NCI-H2196 treated with DMSO at 0.1 percent for 48 hours (cell line): ENCODE data around the gene MEMO1.
"Not testable (repeated sequence)": the region's sequence is repeated elsewhere in the genome, so short reads cannot be mapped to it uniquely, and the experiment has no call there.

Experiments used
- DNase-seq: peaks from one replicate; lab custom pipeline; 2025; ENCODE audit not compliant: unreplicated experiment; lab: John Stamatoyannopoulos, UW

The MEMO1 gene

DNA sequence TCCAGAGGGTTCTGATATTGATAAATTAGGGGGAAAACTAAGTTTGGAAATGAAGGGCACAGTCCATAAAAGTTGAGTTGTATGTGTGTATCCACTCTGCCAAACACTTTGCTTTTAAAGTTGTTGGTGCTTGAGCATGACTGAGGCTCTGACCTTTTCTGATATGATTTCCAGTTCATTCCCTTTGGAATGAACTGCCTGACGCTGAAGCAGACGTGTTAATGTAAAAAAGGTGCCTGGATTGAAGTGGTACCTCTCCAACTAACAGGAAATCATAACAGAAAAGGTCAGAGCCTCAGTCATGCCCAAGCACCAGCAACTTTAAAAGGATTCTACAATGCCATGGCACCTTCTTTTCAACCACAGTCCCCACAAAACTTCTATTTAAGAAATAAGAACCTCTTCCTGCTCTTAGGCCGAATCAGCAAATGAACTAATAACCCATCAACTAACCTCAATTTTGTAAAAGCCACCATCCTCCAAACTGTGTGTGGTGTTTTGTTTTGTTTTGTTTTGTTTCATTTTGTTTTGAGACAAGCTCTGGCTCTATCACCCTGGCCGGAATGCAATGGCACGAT, 52.6 kb downstream of the MEMO1 start:
- no peak for DNase-seq

DNA sequence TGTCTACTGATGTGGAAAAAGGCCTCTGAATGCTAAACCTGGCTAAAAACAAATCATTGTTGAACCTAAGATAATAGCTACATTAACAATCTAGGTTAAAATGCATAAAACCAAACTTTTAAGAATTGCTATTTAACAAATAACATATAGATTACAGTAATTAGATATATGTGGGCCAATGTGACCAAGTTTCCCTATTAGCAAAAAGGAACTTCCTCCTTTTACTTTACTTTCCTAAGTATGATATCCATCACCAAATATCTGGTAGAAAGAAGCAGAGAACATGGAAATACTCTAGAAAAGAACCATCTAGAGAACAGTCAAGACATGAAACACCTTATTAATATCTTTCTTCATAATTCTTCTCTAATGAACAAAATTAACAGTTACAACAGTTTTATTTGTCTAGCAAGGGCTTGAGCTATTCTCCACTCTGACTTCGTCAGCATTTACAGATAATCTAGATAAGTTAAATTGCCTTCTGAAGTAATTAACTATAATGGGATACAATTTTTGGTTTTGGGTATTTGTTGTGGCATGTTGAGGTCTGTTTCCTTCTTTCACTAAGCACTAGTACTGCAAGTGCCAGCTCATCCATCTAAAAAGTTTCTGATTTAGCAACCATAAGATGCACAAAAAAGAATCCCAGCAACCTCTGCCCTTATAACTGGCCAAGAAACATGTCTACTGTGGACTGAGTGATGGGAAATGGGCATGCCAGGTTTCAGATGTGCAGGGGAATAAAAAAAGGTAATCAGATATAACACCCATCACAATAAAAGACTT, 53.3 kb downstream of the MEMO1 start:
- no peak for DNase-seq

DNA sequence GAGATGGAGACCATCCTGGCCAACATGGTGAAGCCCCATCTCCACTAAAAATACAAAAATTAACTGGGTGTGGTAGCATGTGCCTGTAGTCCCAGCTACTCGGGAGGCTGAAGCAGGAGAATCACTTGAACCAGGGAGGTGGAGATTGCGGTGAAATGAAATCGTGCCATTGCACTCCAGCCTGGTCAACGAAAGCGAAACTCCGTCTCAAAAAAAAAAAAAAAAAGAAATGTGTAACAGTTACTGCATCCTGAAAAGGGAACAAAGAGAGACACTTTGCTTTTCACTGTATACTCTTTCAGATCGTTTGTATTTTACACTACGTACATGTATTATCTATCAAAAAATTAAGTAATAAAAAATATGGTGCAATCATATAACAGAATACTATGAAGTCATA, 53.9 kb downstream of the MEMO1 start:
- not testable (repeated sequence) for DNase-seq

DNA sequence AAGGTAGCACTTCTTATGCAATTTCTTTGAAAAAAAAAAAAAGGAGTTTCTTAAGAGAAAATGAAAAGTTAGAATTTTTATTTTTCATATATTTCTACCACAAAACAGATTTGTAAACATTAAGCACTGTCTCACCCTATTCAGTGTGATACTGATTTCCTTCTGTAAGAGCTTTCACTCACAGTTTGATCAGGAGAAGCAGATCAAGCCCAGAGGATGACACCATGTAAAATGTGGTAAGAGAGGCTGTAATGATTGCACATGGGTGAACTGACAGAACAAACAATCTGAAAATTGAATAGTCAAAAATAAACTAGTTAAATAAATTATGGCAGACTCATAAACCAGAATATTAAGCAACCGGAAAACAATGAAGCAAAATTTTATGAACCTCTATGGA, 54.5 kb downstream of the MEMO1 start:
- no peak for DNase-seq

DNA sequence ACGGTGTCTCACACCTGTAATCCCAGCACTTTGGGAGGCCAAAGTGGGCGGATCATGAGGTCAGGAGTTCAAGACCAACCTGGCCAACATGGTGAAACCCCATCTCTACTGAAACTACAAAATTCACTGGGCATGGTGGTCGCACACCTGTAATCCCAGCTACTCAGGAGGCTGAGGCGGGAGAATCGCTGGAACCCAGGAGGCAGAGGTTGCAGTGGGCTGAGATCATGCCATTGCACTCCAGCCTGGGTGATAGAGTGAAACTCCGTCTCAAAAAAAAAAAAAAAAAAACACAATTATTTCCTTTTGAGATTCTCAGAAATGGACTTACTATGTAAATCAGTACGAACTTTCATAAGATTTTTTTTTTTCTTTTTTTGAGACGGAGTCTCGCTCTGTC, 57.7 kb downstream of the MEMO1 start:
- not testable (repeated sequence) for DNase-seq

DNA sequence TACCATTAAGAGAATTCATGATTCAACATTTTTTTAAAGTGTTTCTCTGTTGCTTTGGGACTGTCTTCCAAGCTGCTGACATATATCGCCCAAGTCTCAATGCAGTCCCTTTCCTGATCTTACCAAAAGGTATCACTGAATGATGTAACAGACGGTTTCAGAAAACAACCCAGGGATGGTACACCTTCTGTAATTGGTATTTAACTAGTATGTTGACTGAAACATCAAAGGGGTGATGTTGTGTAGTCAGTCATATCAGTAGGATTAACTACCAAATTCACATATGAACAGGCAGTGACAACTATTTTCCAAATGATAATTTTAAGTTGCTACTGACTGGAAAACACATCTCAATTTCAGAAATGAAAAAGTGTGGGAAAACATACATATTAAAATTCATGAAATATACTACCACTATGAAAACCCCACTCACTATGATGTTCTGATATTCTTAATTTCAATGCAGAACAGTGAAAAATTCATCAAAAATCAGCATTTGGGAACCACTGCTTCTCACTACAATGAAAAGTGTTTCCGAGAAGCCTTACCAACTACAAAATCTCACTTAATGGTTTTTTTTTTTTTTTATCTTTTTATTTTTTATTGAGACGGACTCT, 59.8 kb downstream of the MEMO1 start:
- DNase-seq = no peak

DNA sequence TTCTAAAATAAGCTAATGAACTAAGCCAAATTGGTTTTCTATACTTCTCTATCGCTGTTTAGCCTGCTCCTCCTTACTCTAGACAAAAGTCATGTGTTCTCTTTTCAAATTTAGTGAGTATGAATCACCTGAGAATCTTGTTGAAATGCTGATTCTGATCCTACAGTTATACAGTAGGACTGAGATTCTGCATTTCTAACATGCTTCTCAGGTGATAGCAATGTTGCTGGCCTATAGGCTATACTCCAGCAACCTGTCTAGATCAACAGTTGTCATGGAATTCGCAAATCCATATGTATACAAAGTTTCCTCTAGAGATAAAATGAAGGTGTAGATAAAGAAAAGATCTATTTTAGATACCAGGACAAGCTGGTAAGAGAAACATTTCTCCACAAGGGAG, 62.9 kb downstream of the MEMO1 start:
- DNase-seq = no peak

DNA sequence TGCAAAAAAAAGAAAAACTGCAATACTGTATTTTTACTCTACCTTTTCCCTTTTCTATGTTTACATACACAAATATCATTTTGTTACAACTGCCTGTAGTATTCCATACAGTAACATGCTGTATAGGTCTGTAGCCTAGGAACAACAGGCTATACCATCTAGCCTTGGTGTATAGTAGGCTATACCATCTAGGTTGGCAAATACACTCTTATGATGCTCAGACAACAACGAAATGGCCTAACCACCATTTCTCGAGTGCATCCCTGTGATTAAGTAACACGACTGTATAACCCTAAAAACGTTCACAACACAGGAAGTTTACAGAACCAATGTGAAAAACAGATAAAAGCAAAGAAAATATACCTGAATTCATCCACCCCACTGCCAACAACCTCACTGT, 64.0 kb downstream of the MEMO1 start:
- no peak for DNase-seq

DNA sequence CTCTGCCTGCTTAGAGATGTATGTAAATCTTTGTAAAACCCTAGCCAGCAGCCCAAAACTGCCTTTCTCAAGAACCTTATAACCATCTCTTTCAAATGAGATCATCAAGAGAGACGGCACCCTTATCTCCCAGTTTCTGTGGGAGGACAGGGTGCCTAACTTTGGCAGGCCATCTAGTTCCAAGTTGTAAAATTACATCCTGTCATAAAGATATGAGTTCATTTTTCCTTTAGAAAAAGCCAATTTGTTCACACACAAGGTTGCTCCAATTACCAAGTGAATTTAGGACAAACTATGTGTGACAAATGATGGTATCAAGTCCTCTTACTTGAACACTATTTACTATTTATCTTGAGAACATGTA, 65.3 kb downstream of the MEMO1 start:
- DNase-seq = no peak

DNA sequence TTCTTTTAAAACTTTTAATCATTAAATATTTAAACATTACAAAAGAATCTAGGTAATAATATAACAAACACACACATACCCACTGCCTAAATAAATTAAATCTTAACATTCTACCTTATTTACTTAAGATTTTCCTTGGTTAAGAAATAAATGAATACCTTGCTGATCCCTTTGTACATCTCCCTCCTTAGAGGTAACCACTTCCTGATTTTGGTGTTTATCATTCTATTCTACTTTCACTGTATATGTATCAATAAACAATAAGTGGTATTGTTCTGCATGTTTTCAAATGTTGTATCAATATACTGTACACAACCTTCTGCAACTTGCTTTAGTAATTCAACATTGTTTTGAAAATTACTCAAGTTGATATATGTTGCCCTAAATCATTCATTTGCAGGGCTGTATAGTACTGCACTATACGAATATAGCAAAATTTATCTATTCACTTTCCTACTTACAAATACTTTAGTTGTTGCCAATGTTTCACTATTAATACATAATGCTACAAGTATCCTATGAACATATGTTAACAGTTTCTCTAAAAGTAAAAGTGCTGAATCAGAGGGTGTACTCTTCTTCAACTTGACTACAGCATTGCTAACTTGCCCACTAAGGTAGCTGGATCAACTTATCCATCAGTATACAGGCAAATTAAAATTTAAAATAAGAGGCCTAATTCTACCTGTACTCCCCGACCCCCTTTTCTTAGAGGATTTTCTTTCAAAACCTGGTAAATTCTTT, 65.8 kb downstream of the MEMO1 start:
- no peak for DNase-seq

DNA sequence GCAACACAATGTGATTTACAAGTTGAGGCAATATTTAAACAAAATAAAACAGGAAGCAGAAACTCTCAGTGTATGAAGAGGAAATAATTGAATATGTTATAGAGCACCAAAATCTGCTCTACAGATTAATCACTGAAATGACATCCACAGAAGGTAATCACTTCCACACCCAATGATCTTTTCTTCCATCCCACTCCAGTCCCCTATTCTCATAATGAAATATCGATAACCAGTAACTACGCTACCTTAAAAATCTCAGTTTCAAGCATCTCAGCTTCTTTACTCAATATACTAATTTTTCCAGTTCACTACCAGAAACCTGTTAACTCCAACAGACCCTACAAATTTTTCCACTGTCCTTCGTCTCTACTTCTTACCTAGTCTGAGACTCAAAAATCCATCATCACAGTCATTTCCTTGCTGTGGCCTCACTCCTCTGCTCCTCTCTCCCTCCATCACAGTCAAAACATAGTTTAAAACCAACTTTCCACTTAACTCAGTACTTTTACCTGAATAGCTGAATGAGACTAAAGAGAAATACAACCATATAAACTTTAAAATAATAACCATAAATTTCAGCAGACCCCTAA, 67.1 kb downstream of the MEMO1 start:
- DNase-seq = no peak

DNA sequence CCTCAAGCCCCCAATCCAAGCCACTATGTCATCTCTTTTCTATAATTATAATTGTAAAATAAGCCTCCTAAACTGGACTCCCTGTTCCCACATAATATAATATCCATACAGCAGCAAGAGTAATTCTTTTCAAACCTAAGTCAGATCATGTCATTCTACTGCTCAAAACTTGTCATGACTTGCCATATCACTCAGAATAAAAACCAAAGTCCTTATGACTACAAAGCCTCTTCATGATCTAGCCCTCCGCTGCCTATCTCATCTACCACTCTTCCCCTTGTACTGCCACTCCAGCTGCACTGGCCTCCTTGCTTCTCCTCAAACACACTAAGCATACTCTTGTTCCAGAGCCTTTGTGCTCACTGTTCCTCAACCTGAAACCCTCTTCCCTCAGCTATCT, 69.9 kb downstream of the MEMO1 start:
- no peak for DNase-seq

DNA sequence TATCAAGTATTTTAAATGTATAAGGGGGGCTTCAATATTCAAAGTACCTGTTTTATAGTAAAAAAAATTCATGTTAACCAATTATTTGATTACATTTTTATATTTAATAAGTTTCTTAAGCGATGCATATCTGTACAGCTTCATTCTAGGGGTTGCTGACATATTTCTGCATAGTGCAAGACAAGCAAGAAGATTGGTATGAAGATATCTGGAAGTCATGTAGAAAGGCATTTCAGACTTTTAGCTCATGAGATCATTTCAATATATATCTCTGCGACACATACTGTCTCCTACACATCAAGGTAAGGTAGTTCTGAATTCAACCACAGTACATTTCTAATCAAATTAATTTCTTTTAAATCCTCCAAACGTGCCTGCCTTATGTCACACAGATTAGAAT, 73.1 kb downstream of the MEMO1 start:
- no peak for DNase-seq

DNA sequence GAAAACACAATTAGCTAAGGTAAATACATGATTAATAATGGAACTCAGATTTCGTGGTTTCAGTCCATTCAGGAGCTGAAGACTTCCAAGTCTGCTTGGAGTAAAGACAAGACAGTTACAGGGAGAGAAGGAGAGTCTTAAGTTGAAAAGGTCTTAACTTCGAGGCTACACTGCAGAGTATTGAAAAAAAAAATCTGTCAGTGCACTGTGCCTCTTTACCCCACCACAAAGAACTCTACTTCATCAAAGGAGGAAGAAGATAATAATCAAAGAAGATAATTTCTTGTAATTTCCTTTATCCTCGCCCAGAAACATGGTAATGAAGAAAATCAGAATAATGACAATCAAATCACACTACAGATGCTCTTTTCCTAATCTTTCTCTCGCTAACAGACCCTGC, 75.4 kb downstream of the MEMO1 start:
- no peak for DNase-seq

DNA sequence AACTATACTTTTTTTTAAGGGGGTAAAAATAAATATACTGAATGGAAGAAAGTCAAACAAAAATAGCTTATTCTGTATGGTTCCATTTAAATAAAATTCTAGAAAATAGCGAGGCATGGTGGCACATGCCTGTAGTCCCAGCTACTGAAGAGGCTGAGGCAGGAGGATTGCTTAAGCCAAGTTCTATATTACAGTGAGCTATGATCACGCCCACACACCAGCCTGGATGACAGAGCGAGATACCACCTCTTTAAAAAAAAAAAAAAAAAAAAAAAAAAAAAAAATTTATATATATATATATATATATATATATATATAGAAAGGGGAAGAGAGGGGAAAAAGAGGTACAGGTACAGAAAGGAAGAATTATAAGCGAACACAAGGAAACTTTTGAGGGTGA, 77.7 kb downstream of the MEMO1 start:
- no peak for DNase-seq

DNA sequence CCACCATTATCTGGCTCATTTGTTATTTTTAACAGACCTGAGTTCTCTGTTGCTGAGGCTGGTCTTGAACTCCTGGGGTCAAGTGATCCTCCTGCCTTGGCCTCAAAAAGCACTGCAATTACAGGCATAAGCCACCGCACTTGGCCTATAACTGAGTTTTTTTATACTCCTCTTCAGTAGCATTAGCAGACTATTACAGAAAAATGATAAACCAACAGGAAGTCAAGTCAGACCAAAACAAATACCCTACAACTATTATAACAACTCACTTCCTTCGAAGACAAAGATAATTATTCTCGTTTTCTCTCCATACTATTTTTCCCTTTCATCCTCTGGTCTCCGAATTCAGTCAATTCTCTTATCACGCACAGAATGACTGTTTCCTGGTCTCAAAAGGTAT, 78.2 kb downstream of the MEMO1 start:
- no peak for DNase-seq

DNA sequence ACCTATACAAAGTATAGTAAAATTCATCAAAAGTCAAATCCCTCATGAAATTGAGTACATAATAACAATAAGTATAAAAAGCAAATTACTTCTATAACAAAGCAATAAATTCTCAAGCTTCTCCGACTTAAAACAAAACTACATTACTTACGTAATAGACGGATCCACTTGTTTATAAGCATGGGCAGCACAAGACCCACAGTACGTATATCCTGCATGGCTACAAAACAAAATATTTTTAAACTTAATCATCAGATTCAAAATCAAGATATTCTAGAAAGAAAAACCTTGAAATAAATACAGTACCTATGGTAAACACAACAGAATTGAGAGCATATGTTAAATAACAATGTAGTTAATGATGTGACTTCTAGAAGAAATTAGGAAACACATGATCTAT, 78.9 kb downstream of the MEMO1 start:
- DNase-seq = no peak

DNA sequence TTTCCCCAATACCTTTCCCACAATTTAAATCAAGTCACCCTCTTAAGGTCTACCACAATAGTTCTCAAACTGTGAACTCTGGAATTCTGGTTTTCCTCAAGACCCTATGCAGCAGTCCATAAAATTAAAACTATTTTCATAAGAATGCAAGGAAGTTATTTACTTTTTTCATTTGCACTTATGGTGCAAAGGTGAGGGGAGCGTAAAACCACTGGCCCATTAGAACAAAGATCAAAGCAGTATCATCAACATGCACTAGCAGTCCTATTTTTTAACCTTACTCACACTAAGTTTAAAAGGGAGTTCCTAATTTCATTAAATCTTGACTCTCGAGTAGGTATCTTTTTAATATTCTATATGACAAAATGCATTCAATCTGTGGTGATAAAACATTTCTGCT, 85.3 kb downstream of the MEMO1 start:
- DNase-seq = no peak

DNA sequence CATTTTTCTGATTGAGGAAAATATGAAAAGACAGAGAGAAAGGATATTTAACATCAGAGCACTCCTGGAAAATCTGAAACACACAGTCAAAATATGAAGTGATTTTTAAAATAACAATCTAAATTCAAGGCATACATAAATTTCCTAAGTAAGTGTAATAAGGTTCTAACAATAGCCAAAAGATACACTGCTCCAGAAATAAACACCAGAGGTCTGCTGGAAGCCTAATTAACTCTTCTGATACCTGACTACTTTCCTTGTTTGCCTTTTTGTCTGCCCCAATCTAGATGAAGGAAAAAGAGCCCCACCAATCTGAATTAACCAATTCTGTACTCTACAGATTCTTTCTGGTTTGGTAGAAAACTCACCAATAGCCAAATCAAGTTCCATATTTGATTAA, 87.1 kb downstream of the MEMO1 start:
- no peak for DNase-seq

DNA sequence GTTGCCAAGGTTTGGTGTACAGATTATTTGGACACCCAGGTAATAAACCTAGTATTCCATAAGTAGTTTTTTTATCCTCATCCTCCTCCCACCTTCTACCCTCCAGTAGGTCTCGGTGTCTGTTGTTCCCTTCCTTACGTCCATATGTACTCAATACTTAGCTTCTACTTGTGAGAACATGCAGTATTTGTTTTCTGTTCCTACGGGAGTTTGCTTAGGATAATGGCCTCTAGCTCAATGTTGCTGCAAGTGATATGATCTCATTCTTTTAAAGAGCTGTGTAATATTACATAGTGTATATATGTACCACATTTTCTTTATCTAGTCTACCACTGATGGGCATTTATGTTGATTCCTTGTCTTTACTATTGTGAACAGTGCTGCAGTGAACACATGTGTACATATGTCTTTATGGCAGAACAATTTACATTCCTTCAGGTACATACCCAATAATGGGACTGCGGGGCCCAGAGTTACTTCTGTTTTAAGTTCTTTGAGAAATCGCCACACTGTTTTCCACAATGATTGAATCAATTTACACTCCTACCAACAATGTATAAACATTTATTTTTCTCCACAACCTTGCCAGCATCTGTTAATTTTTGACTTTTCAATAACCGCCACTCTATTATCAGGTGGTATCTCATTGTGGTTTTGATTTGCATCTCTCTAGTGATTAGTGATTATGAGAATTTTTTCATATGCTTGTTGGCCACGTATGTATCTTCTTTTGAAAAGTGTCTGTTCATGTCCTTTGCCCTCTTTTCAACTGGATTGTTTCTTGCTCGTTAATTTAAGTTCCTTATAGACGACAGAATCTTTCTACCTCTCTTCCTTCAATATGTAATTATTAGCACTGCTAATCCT, 88.0 kb downstream of the MEMO1 start:
- no peak for DNase-seq

DNA sequence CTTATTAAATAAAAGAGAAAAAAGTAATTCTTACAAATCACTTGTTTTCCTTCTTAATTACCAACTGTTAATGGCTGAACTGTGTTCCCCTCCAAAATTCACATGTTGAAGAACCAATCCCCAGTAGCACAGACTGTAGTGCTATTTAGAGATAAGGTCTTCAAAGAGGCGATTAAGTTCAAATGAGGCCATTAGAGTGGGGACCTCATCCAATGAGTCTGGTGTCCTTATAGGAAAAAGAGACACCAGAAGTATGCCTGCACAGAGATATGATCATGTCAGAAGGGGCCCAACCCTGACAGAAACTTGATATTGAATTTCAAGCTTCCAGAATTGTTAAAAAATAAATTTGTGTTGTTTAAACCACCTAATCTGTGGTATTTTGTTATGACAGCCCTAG, 89.8 kb downstream of the MEMO1 start:
- DNase-seq = no peak
